ENCODE results near the gene FAM111B.

DNA sequence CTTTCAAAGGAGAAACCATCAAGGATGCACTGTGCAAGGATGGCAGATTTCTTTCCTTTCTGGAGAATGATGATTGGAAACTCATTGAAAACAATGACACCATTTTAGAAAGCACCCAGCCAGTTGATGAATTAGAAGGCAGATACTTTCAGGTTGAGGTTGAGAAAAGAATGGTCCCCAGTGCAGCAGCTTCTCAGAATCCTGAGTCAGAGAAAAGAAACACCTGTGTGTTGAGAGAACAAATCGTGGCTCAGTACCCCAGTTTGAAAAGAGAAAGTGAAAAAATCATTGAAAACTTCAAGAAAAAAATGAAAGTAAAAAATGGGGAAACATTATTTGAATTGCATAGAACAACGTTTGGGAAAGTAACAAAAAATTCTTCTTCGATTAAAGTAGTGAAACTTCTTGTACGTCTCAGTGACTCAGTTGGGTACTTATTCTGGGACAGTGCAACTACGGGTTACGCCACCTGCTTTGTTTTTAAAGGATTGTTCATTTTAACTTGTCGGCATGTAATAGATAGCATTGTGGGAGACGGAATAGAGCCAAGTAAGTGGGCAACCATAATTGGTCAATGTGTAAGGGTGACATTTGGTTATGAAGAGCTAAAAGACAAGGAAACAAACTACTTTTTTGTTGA, 45.4 kb downstream of the FAM111B start:
- TF ChIP-seq, protein P1, sequence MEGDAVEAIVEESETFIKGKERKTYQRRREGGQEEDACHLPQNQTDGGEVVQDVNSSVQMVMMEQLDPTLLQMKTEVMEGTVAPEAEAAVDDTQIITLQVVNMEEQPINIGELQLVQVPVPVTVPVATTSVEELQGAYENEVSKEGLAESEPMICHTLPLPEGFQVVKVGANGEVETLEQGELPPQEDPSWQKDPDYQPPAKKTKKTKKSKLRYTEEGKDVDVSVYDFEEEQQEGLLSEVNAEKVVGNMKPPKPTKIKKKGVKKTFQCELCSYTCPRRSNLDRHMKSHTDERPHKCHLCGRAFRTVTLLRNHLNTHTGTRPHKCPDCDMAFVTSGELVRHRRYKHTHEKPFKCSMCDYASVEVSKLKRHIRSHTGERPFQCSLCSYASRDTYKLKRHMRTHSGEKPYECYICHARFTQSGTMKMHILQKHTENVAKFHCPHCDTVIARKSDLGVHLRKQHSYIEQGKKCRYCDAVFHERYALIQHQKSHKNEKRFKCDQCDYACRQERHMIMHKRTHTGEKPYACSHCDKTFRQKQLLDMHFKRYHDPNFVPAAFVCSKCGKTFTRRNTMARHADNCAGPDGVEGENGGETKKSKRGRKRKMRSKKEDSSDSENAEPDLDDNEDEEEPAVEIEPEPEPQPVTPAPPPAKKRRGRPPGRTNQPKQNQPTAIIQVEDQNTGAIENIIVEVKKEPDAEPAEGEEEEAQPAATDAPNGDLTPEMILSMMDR (IDR thresholded peaks at IDR 0.05): no peak
- TF ChIP-seq POLR2AphosphoS5 (IDR thresholded peaks at IDR 0.05; ENCODE audit: low read depth, low read length) (no peak), SIN3A (IDR thresholded peaks at IDR 0.05; ENCODE audit: borderline replicate concordance, insufficient read depth, low read depth, low read length) (no peak), REST (IDR thresholded peaks at IDR 0.05; ENCODE audit: insufficient read depth in 1 of 2, low read depth in 2 of 2, low read length in 1 of 2) (no peak)

Data from Panc1 (cell line).